Parietal lobe (tissue), 2 donors: ENCODE results near the gene CAMP. TPM values are rescaled to one million over a fixed set of nuclear protein-coding genes. Genes with fewer than 3 reads are reported as not detected.

Experiments
- small RNA-seq: library from RNA; depleted of rRNA; stranded (forward); fragments of <200 nt; gene quantifications from one replicate; pipeline ENCODE3, GENCODE V24; 2014; ENCODE audit warnings: low replicate concordance
- total RNA-seq: library from RNA; depleted of rRNA; stranded (reverse); fragments of >200 nt; gene quantifications from one replicate; pipeline ENCODE4 v1.2.3, GENCODE V29; 2014

The CAMP gene, protein sequence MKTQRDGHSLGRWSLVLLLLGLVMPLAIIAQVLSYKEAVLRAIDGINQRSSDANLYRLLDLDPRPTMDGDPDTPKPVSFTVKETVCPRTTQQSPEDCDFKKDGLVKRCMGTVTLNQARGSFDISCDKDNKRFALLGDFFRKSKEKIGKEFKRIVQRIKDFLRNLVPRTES
- not detected for total RNA-seq

DNA sequence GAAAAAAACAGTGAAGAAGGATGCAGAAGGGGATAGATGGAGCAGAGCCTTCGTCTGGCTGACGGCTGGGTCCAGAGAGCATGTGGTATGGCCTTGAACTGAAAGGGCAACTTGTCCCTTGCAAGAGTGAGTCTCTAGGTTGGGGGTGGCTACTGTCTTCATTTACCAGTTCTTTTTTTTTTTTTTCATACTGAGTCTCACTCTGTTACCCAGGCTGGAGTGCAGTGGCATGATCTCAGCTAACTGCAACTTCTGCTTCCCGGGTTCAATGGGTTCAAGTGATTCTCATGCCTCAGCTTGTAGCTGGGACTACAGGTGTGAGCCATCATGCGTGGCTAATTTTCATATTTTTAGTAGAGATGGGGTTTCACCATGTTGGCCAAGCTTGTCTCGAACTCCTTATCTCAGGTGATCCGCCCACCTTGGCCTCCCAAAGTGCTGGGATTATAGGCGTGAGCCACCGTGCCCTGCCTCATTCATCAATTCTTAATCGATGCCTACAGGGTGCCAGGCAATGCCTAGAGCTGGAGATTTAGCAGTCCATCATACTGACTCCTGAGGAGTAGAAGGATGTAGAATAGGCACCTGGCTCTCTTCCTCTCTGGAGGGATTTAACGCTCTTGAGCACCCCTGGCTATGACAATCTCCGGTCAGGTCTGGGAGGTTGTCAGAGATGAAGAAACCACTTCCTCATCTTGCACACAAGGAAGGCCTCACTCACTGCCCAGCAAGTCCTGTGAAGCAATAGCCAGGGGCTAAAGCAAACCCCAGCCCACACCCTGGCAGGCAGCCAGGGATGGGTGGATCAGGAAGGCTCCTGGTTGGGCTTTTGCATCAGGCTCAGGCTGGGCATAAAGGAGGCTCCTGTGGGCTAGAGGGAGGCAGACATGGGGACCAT lies at the start of gene CAMP:
TSS of gene CAMP (plus strand) at position 880 of the 898 bp plus-strand sequence. CDS start at position 897, 17 bp downstream.

DNA sequence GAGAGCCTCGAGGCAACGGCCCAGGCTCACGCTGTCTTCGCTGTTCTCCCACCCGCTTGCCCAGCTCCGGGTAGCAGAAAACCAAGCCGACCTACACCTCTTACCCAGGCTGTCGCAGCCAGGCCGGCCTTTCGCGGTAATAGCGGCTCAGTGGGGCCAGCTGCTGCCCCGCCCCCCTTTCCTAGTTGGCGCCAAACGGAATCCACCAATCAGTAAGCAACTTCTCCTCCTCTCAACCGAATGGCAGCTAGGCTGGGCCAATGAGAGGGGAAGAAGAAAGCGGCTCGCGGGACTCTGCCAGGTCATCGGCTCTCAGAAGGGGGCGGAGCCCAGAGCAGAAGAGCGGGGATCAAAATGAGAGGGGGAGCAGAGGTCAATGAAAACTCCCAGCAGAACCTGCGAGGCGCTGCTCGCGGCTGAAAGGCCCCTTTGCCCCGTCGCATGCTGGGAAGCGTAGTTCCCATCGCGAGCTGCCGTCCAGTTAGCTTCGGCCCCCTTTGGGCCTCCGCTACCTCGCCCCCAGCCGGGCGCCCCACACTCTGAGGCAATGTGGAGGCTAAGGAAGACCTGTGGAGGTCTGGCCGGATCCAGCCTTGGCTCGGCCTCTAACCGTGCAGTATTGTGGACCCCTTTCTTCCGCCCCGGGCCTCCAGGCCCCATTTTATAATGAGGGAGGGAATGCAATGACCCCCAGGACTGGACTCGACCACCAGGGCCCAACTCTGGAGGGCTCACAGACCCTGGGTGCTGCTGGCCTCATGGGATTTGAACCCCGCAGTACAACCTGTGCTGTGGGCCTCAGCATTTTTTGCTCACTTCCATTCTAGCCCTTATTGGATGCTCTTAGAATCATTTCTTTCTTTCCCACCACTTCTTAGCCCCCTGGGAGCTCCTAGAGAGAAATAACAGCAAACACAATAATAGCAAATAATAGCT lies 34.8 kb upstream of the CAMP start, which contains the start of gene CDC25A:
TSS of gene CDC25A (minus strand) at position 152 of the 936 bp plus-strand sequence. CDS start 470 bp downstream, outside the sequence.

Small RNAs within 50 kb of the gene (small RNA-seq; reads per million reads assigned to genes)
- gene MIR4443 = 0.09 reads per million
- gene NDUFB1P1 = not detected
- gene RNU7-128P = not detected

Other genes with a start within 250 kb of the CAMP start
- 200 TPM for gene MAP4, start 207.1 kb upstream of the CAMP start, total RNA-seq
- 6.9 TPM for gene CDC25A, start 35.1 kb upstream of the CAMP start, total RNA-seq
- gene ZNF589, start 17.6 kb downstream of the CAMP start, total RNA-seq = 49.5 TPM
- 29.7 TPM for gene NME6, start 77.9 kb downstream of the CAMP start, total RNA-seq
- not detected for gene SPINK8, start 110.2 kb downstream of the CAMP start, total RNA-seq
- 2.8 TPM for gene FBXW12, start 148.7 kb downstream of the CAMP start, total RNA-seq
- gene PLXNB1, start 206.6 kb downstream of the CAMP start, total RNA-seq = 152 TPM
- 6.9 TPM for gene CCDC51, start 216.6 kb downstream of the CAMP start, total RNA-seq
- gene TMA7, start 216.8 kb downstream of the CAMP start, total RNA-seq = 80.4 TPM
- 9.7 TPM for gene ATRIP, start 223.2 kb downstream of the CAMP start, total RNA-seq